Activated T-helper 1 cell treated with anti-CD3 and anti-CD28 coated beads, Interleukin-2, amount 50 U/mL, for 16 hours (primary cell): ENCODE measurements around the gene ICE1.
"Not testable (repeated sequence)": the region's sequence is repeated elsewhere in the genome, so short reads cannot be mapped to it uniquely, and the experiment has no call there.

Experiments
- DNase-seq, 2 donors: peaks; one replicate each; pipeline ENCODE4 v3.0.0-alpha.2; 2020; ENCODE audit warnings: low read depth in 1 of 2, low spot score in 1 of 2

ICE1 gene

GRCh38 chr5:5398071-5398470, 24.4 kb upstream of the ICE1 start:
- DNase-seq = no peak

DNA sequence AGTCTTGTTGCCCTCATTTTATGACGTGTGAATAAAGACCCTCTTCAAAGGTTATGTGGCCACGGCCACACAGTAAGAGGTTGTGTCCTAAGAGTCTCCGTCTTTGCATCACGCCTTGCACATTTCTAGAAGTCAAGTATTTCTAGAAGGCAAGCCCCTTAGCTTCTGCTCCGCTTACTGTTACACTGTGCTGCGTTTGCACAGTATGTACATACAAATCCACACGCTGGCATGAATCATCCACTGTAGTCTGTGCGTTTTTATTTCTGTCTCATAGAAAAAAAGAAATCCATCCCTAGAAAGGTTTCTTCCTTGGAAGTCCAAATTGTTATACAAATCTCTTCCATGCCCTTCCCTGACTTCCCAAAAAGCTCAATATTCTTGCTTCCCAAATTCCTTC, 21.4 kb upstream of the ICE1 start:
- no peak for DNase-seq

DNA sequence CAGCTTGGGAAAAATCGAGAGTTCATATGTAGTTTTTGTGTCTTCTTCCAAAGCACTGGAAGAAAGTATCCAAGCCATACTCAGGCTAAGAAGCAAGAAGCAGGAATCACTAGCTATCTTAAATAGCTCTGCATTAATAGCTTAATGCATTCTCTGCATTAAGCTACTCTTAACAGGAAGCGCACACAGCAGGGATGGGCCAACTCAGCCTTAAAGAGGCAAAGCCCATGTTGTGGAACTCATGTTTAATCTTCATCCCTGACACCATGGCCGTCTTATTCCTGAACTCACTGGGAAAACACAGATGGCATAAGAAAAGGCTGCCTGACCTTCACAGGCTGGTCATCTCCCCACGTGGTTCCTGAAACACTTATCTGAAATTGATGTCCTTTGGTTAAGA, 18.7 kb upstream of the ICE1 start:
- no peak for DNase-seq

GRCh38 chr5:5404381-5404780, 18.1 kb upstream of the ICE1 start:
- DNase-seq = no peak

GRCh38 chr5:5405441-5405840, 17.0 kb upstream of the ICE1 start:
- no peak for DNase-seq

DNA sequence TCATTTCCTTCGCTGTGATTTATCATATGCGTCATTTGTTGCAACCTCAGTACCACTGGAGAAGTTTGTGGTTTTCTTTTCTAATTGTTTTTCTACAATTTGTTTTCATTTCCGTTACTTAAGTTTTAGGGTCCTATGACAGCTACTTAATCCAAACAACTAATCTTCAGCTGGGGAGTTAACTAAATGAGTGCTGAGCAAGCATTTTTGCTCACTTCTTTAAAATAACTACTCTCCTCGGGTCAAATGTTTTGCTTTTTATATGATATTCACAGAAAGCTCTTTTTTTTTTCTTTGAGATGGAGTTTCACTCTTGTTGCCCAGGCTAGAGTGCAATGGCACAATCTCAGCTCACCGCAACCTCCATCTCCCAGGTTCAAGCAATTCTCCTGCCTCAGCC, 14.6 kb upstream of the ICE1 start:
- no peak for DNase-seq

DNA sequence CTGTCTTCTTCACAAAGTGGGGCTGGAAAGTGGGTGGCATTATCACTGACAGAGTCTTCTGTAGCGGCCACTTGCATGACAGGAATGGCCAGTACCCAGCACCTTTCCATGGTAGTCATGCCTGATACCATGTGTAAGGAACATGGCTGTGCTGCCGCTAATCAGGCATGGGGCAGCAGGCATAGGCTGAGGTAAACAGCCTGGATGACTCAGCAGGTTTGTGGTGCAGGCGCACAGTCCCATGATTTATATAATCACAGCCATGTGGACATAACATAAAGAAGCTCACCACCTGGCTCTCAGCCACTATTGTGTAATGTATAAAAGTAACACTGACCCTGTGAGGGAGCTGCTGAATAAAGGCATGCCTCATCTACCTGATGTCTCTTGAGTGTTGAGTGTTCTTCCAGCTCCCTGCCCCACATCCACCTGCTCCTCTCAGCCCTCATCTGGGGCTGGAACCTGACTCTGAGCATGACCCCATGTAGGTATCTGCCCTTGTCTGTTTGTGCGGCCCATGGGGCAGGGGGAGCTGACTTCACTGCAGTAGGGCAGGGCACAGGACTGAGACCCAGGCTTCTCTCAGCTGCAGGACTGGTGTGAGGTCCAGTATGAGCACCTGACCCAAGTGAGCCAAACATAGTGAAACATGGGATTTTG, 13.2 kb upstream of the ICE1 start:
- no peak for DNase-seq

DNA sequence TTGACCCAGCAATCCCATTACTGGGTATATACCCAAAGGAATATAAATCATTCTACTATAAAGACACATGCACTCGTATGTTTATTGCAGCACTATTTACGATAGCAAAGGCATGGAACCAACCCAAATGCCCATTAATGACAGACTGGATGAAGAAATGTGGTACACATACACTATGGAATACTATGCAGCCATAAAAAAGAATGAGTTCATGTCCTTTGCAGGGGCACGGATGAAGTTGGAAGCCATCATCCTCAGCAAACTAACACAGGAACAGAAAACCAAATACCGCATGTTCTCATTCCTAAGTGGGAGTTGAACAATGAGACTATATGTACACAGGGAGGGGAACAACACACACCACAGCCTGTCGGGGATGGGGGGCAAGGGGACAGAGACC, 8.6 kb upstream of the ICE1 start:
- DNase-seq = not testable (repeated sequence)

DNA sequence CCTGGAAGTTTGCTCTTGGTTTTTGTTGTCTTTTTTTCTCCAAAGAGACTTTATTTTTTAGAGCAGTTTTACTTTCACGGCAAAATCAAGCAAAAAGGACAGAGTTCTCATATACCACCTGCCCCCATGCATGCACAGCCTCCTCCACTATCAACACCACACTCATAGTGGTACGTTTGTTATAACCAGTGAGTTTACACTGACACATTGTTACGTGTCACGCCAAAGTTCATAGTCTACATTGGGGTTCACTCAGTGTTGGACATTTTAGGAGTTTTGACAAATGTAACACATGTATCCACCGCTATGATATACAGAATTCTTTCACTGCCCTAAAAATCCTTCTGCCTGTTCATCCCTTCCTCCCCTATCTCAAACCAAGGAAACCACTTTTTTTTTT, 7.5 kb upstream of the ICE1 start:
- no peak for DNase-seq

- DNase-seq = no peak
These were observed 5.7 kb upstream of the ICE1 start for GRCh38 chr5:5416733-5417132.

DNA sequence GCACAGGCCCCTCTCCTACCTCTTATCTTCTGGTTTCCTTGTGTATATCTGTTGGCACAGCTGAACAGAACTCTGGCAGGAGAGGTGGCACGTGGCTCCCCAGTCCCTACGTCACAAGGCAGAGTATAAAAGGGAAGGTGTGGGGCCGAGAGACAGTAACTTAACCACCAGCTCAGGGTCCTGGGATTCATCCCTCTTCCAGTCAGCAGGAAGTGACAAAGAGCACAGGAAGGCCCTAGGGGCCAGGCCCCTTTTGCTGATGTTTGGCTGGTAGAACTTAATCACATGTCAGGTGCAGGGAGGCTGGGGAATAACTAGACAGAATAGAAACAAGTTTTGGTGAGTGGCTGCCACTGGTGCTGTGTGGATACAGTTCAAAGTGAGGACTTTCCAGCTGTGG, 4.5 kb upstream of the ICE1 start:
- no peak for DNase-seq

DNA sequence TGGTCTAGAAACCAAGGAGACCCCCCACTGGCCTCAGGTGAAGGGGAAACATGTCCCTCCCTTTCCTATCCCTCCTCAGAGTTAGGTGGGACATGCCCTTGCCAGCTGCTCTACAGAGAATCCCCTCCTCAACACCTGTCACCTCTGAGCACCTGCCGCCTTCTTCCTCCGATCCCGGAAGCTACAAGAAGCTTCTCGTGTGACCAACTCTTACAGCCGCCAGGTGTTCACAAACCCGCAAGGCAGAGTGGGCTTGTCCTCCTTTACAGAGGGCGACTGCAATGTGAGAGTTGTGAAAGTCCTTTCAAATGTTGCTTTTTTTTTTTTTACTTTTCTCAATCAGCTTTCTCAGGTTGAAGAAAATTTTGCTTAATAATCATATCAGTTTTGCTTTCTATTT, 3.7 kb upstream of the ICE1 start:
- no peak for DNase-seq

- DNase-seq = no peak
These were observed 2.9 kb upstream of the ICE1 start for GRCh38 chr5:5419291-5420210.

- DNase-seq = no peak
These were observed 2.2 kb upstream of the ICE1 start for GRCh38 chr5:5420251-5420650.

- DNase-seq = no peak
These were observed 1.1 kb upstream of the ICE1 start for GRCh38 chr5:5421149-5421960.

DNA sequence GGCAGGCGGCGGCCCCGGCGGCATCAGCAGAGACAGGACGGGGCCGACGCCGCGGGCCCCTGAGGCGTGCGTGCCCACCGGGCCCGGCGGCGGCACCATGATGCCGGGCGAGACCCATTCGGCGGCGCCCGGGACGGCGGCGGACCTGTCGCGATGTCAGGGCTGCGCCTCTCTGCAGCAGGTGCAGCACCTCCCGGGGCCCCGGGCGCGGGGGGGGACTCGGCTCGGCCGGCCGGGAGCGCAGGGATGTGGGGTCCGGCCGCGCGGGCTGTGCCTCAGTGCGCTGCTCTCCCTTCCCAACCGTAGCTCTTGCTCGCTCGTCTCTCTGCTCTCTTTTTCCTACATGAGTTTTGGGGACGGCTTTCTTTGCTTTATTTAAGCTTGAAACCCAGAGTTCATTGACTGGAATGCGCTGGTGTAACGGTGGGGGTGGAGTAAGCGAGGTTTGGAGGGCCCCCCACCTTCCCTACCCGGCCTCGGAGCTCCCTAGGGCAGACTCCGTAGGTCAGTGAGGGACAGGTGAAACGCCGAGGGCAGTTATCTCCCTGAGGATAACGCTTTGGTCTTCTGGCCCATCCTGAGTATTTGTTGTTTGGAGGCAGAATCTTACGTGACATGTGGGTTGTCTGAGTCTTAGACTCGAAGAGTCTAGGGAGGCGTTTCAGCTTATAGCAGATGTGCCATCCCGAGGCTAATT, 490 bp downstream of the ICE1 start:
- no peak for DNase-seq

DNA sequence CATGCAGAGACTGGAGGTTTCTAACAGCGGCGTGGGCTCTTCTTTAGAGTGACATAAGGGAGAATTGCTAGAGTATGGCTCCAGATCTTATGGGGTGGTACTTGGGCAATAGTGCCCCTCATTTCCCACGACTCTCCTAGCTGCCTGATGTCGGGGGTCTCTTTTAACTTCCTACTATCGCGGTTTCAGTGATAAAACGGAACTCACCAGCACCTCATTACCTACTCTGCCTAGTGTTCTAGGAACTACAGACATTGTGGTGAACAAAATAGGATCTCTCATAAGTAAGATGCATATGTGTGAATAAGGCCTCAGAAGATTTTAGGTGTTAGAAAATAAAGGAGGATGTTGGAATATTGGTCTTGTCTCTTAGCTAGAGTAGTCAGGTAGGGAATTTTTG, 1.1 kb downstream of the ICE1 start:
- no peak for DNase-seq

- DNase-seq = no peak
These were observed 2.3 kb downstream of the ICE1 start for GRCh38 chr5:5424736-5425135.

GRCh38 chr5:5430136-5430535, 7.7 kb downstream of the ICE1 start:
- DNase-seq = no peak

- no peak for DNase-seq
These were observed 9.7 kb downstream of the ICE1 start for GRCh38 chr5:5432020-5432707.
